ENCODE results near the gene CLSTN2. TPM values are rescaled to one million over a fixed set of nuclear protein-coding genes. Genes with fewer than 3 reads are reported as not detected.

CLSTN2 gene
- total and polyA plus RNA-seq, 12 donors = 0.67 to 17.8 (median 5.3) TPM

DNA sequence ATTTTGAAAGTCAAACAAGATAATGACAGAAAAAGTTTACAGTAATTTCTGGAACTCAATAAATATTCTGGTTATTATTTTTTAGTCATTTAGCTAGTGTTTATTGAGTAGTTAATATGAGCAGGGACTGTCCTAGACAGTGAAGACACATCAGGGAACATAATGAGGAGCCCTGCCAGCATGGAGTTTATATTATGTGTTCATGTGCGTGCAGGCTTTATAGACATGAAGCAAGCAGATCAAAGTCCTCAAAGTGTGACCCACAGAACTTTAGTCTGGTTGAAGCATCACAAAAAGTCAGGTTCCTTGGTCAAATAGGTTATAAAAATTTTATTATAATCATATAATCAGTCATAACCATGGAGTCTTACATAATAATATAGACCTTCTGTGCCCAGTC is 289.3 kb downstream of the CLSTN2 start:
- TF ChIP-seq, protein P1, sequence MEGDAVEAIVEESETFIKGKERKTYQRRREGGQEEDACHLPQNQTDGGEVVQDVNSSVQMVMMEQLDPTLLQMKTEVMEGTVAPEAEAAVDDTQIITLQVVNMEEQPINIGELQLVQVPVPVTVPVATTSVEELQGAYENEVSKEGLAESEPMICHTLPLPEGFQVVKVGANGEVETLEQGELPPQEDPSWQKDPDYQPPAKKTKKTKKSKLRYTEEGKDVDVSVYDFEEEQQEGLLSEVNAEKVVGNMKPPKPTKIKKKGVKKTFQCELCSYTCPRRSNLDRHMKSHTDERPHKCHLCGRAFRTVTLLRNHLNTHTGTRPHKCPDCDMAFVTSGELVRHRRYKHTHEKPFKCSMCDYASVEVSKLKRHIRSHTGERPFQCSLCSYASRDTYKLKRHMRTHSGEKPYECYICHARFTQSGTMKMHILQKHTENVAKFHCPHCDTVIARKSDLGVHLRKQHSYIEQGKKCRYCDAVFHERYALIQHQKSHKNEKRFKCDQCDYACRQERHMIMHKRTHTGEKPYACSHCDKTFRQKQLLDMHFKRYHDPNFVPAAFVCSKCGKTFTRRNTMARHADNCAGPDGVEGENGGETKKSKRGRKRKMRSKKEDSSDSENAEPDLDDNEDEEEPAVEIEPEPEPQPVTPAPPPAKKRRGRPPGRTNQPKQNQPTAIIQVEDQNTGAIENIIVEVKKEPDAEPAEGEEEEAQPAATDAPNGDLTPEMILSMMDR (IDR thresholded peaks at IDR 0.05) = no peak
- no peak for TF ChIP-seq POLR2A (IDR thresholded peaks at IDR 0.05)
- 86 to 100% (median 92%) methylated on average over 1 of the region's 1 CpG for WGBS, 4 donors
- no peak overlapping the region for H3K4me3 ChIP-seq
- H3K9me3 ChIP-seq (replicated peaks in 1 of 3) = no peaks in the 10 kb centered on the region
- no peaks in the 10 kb centered on the region for H3K27me3 ChIP-seq
- no peaks in the 10 kb centered on the region for H3K36me3 ChIP-seq (replicated peaks in 1 of 2)
- intact Hi-C loops (cut with DNase I) = no loop called here
- no peak overlapping the region for H3K27ac ChIP-seq
- no peak for DNase-seq
- H3K4me1 ChIP-seq (replicated peaks in 1 of 2) = no peaks in the 10 kb centered on the region

DNA sequence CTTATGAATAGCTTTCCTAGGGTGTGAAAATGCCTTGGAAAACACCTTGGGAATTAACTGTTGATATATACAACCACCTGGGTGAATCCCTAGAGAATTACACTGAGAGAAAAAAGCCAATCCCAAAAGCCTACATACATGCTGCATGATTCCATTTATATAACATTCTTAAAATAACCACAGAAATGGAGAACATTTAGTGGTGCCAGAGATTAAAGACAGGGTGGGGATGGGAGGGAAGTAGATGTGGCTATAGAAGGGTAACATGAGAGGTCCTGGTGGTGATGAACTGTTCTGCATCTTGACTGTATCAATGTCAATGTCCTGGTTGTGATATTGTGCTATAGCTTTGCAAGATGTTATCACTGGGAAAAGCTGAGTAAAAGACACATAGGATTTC is 291.0 kb downstream of the CLSTN2 start:
- intact Hi-C loops (cut with DNase I) = no loop called here
- Histone ChIP-seq H3K27ac (no peak overlapping the region), H3K4me1 (replicated peaks in 1 of 2) (no peaks in the 10 kb centered on the region), H3K4me3 (no peak overlapping the region), H3K36me3 (replicated peaks in 1 of 2) (no peaks in the 10 kb centered on the region), H3K9me3 (replicated peaks in 1 of 3) (no peaks in the 10 kb centered on the region), H3K27me3 (no peaks in the 10 kb centered on the region)
- no peak for TF ChIP-seq POLR2A (IDR thresholded peaks at IDR 0.05)
- TF ChIP-seq, protein P1 (IDR thresholded peaks at IDR 0.05) = no peak
- no peak for DNase-seq

DNA sequence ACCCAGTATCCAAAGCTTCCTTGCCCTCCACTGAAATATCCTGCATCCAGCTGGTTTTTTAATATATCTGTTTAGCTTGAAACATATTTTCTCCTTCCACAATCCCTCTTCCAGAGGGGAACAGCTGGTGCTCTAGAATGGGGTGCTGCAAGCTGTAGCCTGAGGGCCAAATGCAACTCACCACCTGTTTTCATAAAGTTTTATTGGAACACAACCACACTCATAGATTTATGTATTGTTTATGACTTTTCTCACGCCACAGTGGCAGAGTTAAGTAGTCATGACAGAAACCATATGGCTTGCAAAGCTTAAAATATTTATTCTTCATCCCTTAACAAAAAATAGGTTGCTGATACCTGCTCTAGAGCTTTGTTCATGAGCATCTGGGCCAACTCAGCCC is 298.7 kb downstream of the CLSTN2 start:
- TF ChIP-seq, protein P1 (IDR thresholded peaks at IDR 0.05) = no peak
- no peak for TF ChIP-seq POLR2A (IDR thresholded peaks at IDR 0.05)
- H3K27me3 ChIP-seq = no peaks in the 10 kb centered on the region
- H3K36me3 ChIP-seq (replicated peaks in 1 of 2) = no peaks in the 10 kb centered on the region

DNA sequence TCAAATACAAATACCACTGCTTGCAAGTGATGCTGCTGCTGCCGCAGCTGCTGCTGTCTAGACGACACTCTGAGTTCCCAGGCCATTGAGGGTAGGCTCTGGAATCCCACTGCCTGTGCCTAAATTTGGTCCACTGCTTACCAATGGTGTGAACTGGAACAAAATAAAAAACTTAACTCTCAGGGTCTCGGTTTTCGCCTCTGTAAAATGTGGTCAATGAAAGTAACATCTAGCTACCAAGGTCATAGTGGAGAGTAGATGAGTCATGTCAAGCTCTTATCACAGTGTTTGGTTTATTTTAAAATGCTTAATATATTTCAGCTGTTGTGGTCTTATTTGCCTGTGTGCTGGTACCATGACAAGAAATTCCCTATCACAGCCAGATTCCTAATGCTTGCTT is 299.3 kb downstream of the CLSTN2 start:
- no peak overlapping the region for H3K27ac ChIP-seq
- H3K4me1 ChIP-seq (replicated peaks in 1 of 2) = no peaks in the 10 kb centered on the region
- WGBS, 4 donors = 51 to 73% (median 60%) methylated on average over 4 of the region's 4 CpGs
- intact Hi-C loops (cut with DNase I) = no loop called here
- no peak overlapping the region for H3K4me3 ChIP-seq
- DNase-seq = no peak
- TF ChIP-seq, protein P1 (IDR thresholded peaks at IDR 0.05) = no peak
- no peaks in the 10 kb centered on the region for H3K9me3 ChIP-seq (replicated peaks in 1 of 3)
- no peaks in the 10 kb centered on the region for H3K36me3 ChIP-seq (replicated peaks in 1 of 2)
- H3K27me3 ChIP-seq = no peaks in the 10 kb centered on the region

More for the DNA sequence above, 298.7 kb downstream of the CLSTN2 start:
- Histone ChIP-seq H3K4me1 (replicated peaks in 1 of 2) (no peaks in the 10 kb centered on the region), H3K9me3 (replicated peaks in 1 of 3) (no peaks in the 10 kb centered on the region), H3K27ac (no peak overlapping the region), H3K4me3 (no peak overlapping the region)
- no peak for DNase-seq
- intact Hi-C loops (cut with DNase I) = no loop called here
- WGBS, 4 donors = 61 to 85% (median 80%) methylated on average over 1 of the region's 1 CpG
